GM23338 (cell line): ENCODE data around the gene PTGFR.

ENCODE experiments used
- CTCF ChIP-seq, 2 experiments: fragments of 200-600 bp in 1 of 2; sonication (generic) in 1 of 2; conservative IDR thresholded peaks; 2 replicates each; pipeline versions ENCODE4 v1.5.1 to v1.6.1; 2016 to 2017; ENCODE audit warnings: antibody characterized with exemption in 2 of 2, low read depth in 2 of 2, mild to moderate bottlenecking in 2 of 2, moderate library complexity in 1 of 2
- EZH2 ChIP-seq: fragments of 200-600 bp; sonication (generic); IDR thresholded peaks from one replicate; pipeline ENCODE4 v1.8.0; 2017; ENCODE audit warnings: antibody characterized with exemption, mild to moderate bottlenecking, low read depth; ENCODE audit not compliant: unreplicated experiment
- REST ChIP-seq: IDR thresholded peaks from one replicate; pipeline ENCODE4 v1.6.1; 2018; ENCODE audit warnings: antibody characterized with exemption; ENCODE audit not compliant: unreplicated experiment

GRCh38 chr1:78547081-78547480 lies 56.3 kb downstream of the PTGFR start:
- TF ChIP-seq CTCF (conservative IDR thresholded peaks at IDR 0.05; ENCODE audit: low read depth in 2 of 2) (no peak), EZH2 (no peak), REST (no peak)
